ENCODE measurements around the gene TCL1A.

- TF ChIP-seq CTCF (conservative IDR thresholded peaks at IDR 0.05) (no peak), EZH2 (IDR thresholded peaks at IDR 0.05; ENCODE audit: low read depth) (no peak)
These were observed 11.9 kb upstream of the TCL1A start for GRCh38 chr14:95725685-95726336.

Measured in PC-9 (cell line).